AG09319 (cell line): ENCODE measurements around the gene IL16.

Experiments used
- DNase-seq: peaks from one replicate; pipeline ENCODE4 v3.0.0-alpha.2; 2010; ENCODE audit warnings: low read depth; ENCODE audit errors: extremely low read depth
- CTCF ChIP-seq: IDR thresholded peaks from 2 replicates; pipeline ENCODE4 v1.5.1; 2011; ENCODE audit warnings: low read depth, mild to moderate bottlenecking, inconsistent platforms, low read length, moderate library complexity

The IL16 gene

GRCh38 chr15:81270781-81271491 is 74.3 kb downstream of the IL16 start:
- DNase-seq, result no peak
- TF ChIP-seq CTCF, result no peak

DNA sequence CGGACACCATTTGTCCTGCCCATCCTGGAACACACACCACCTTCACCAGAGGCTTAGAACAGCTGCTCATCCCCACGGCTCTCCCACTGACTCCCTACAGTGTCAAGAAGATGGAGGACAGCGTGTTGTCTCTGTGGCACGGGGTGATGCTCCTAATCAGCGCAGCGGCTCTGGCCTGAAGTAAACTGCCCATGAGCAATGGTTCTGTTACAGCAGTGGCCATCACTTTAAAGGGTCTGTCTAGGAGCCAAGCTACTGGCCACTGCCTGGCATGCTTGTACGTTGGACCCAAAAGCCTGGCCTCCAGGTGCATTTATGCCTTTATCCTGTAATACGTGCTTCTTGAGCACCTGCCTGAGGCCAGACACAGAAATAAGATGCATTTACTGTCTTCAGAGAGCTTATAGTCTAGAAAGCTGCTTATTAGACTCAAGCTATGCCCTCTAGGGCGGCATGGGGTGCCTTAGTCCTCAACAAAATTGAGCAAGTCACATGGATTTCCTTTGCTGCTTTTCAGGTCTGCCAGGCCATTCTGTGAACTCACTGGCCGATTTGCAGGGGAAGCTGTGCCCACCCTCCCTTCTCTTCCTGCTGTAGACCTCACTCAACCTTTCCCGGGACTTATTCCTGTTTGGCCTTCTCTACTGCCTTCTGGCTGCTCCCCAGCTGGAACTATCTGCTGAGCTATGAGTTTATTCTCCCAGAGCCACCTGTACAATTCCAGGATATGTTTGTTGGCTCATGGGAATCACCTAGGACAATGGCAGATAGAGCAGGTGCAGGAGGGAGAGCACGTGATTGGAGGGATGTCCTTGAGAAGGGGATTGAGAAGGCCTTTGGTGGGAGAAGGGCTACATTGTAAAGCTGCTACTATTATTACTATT is 75.3 kb downstream of the IL16 start:
- TF ChIP-seq CTCF, result no peak
- no peak for DNase-seq

- TF ChIP-seq CTCF, result no peak
- no peak for DNase-seq
Measured at GRCh38 chr15:81273200-81273599, 76.5 kb downstream of the IL16 start.

- no peak for DNase-seq
- TF ChIP-seq CTCF, result no peak
Measured at GRCh38 chr15:81273855-81274254, 77.2 kb downstream of the IL16 start.

- TF ChIP-seq CTCF, result no peak
- DNase-seq, result no peak
Measured at GRCh38 chr15:81274255-81274654, 77.6 kb downstream of the IL16 start.

DNA sequence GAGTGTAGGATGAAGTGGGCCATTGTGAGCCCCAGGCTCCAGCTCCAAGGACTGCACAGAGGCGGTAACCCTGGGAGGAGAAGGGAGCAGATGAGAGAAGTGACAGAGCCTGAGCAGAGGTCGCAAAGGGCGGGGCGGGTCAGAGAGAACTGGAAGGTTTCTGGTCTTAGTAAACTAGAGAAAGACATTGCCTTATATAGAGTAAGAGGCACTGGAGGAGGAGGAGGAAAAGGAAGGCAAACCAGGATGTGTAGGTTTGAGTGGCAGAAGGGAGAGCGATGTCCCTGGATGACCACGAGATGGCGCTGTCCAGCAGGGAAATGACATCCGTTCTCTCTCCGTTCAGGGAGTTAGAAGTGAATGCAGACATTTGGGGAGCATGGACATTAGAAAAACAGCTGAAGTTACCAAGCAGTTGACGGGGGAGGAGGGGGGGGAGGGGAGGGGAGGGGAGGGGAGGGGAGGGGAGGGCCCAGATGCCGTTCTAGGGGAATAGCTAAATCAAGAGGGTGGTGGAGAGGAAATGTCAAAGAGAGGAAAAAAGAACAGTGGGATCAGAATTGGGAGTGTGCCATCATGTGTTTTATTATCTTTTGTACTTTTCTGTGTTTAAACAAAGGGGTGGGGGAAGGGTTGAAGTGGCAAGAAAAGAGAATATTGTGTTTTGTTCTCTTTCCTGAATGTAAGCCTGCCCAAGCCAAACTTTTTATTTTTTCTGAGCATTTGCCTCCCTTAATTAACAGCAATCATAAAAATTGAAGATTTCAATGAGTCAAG is 78.4 kb downstream of the IL16 start:
- TF ChIP-seq CTCF, result peak; percentile 89
- peak; percentile 63 for DNase-seq
